Ishikawa (cell line): ENCODE data around the gene ESYT2.
A peak's percentile ranks its signal among the peaks of the same experiment; 100 is the strongest.

ENCODE experiments used
- CEBPB ChIP-seq: IDR thresholded peaks from 2 replicates; pipeline ENCODE4 v1.6.1; 2012
- CREB1 ChIP-seq: IDR thresholded peaks from 2 replicates; pipeline ENCODE4 v1.6.1; 2012; ENCODE audit warnings: low read depth
- EGR1 ChIP-seq: IDR thresholded peaks from 2 replicates; pipeline ENCODE4 v1.6.1; 2012
- EP300 ChIP-seq: IDR thresholded peaks from 2 replicates; pipeline ENCODE4 v1.6.1; 2012; ENCODE audit warnings: borderline replicate concordance
- FOXM1 ChIP-seq: IDR thresholded peaks from 2 replicates; pipeline ENCODE4 v1.6.1; 2012; ENCODE audit warnings: low read depth, borderline replicate concordance
- MAX ChIP-seq: IDR thresholded peaks from 2 replicates; pipeline ENCODE4 v1.6.1; 2012
- NFIC ChIP-seq: IDR thresholded peaks from 2 replicates; pipeline ENCODE4 v1.6.1; 2012
- RAD21 ChIP-seq: IDR thresholded peaks from 2 replicates; pipeline ENCODE4 v1.6.1; 2012; ENCODE audit warnings: low read depth
- REST ChIP-seq: IDR thresholded peaks from 2 replicates; pipeline ENCODE4 v1.6.1; 2012; ENCODE audit warnings: low read depth, mild to moderate bottlenecking
- TAF1 ChIP-seq: IDR thresholded peaks from 2 replicates; pipeline ENCODE4 v1.6.1; 2012; ENCODE audit warnings: low read depth, mild to moderate bottlenecking
- TCF12 ChIP-seq: IDR thresholded peaks from 2 replicates; pipeline ENCODE4 v1.6.1; 2012; ENCODE audit warnings: low read depth
- TEAD4 ChIP-seq: IDR thresholded peaks from 2 replicates; pipeline ENCODE4 v1.6.1; 2012
- USF1 ChIP-seq: IDR thresholded peaks from 2 replicates; pipeline ENCODE4 v1.6.1; 2012
- YY1 ChIP-seq: IDR thresholded peaks from 2 replicates; pipeline ENCODE4 v1.6.1; 2012; ENCODE audit warnings: low read depth
- ZBTB7A ChIP-seq: IDR thresholded peaks from 2 replicates; pipeline ENCODE4 v1.6.1; 2012; ENCODE audit warnings: low read depth

The ESYT2 gene

GRCh38 chr7:158803367-158803969 lies 25.8 kb downstream of the ESYT2 start:
- TF ChIP-seq TAF1 (no peak), CREB1 (no peak), TCF12 (no peak), EP300 (no peak), RAD21 (no peak), YY1 (no peak), USF1 (no peak), EGR1 (no peak), TEAD4 (no peak), REST (no peak), FOXM1 (no peak), ZBTB7A (no peak), MAX (no peak)

GRCh38 chr7:158802535-158803366 lies 26.6 kb downstream of the ESYT2 start:
- TF ChIP-seq MAX (no peak), EGR1 (no peak), YY1 (no peak), EP300 (no peak), TAF1 (no peak), ZBTB7A (no peak), FOXM1 (0 out of 2 replicates have a peak, but pooled peaks have one; percentile 2)

GRCh38 chr7:158798741-158799140 lies 30.6 kb downstream of the ESYT2 start:
- TF ChIP-seq CREB1 (no peak), CEBPB (no peak), MAX (no peak), TCF12 (no peak), ZBTB7A (no peak), EP300 (no peak), NFIC (no peak), RAD21 (no peak), REST (no peak), FOXM1 (no peak), EGR1 (no peak), TAF1 (no peak), YY1 (no peak), TEAD4 (no peak)

GRCh38 chr7:158796667-158797066 lies 32.6 kb downstream of the ESYT2 start:
- TF ChIP-seq TEAD4 (no peak), ZBTB7A (no peak), TAF1 (no peak), TCF12 (no peak), EGR1 (no peak), USF1 (no peak), CEBPB (no peak), NFIC (no peak), YY1 (no peak)

GRCh38 chr7:158795272-158795671 lies 34.0 kb downstream of the ESYT2 start:
- TF ChIP-seq REST (no peak), TCF12 (no peak), ZBTB7A (no peak), NFIC (no peak)
